Omental fat pad (tissue), 4 donors: ENCODE results near the gene ZNF764. TPM values are rescaled to one million over a fixed set of nuclear protein-coding genes. Genes with fewer than 3 reads are reported as not detected.
A peak's percentile ranks its signal among the peaks of the same experiment; 100 is the strongest.
"Not testable (repeated sequence)": the region's sequence is repeated elsewhere in the genome, so short reads cannot be mapped to it uniquely, and the experiment has no call there.

Source experiments
- ATAC-seq: fragments of 150-250 bp; one replicate; pipeline ENCODE4 v1.9.1; 2016; ENCODE audit warnings: mild to moderate bottlenecking, moderate library complexity; ENCODE audit not compliant: low FRiP score
- DNase-seq: peaks from one replicate; pipeline ENCODE4 v3.0.0-alpha.2; 2019; ENCODE audit warnings: low spot score
- CTCF ChIP-seq, 3 donors: fragments of 450-650 bp; IDR thresholded peaks; one replicate each; pipeline ENCODE4 v1.5.1; 2016 to 2017; ENCODE audit warnings: antibody characterized with exemption in 3 of 3, mild to moderate bottlenecking in 3 of 3, moderate library complexity in 2 of 3
- total RNA-seq, 4 donors: library from RNA; depleted of rRNA; stranded (reverse); fragments of >200 nt; gene quantifications; one replicate each; pipeline ENCODE4 v1.1.0, GENCODE V29; 2016

Gene ZNF764
- total RNA-seq, 4 donors from 2014 or later, result 4.5 to 15.9 (median 10.1) TPM

DNA sequence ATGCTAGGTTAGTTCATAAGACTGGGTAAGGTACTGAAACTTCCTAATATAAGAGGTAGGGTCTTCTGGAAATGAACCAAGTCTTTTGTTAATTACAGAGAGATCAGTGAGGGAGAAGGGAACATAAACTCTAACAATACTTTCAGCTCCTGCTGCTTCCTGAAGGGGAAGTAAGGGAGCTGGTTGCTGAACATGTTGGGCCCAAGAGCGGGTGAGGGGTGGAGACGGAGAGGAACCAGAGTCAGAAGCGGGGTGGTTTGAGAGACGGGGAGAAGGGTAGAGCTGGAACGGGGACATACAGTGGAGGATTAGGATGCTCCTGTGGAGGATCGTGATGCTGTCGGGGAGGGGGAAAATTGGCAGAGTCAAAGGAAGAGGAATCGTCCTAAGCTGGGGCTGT lies 12.1 kb downstream of the ZNF764 start:
- no peak for ATAC-seq
- no peak for DNase-seq
- TF ChIP-seq CTCF (IDR thresholded peaks at IDR 0.05), result no peak

DNA sequence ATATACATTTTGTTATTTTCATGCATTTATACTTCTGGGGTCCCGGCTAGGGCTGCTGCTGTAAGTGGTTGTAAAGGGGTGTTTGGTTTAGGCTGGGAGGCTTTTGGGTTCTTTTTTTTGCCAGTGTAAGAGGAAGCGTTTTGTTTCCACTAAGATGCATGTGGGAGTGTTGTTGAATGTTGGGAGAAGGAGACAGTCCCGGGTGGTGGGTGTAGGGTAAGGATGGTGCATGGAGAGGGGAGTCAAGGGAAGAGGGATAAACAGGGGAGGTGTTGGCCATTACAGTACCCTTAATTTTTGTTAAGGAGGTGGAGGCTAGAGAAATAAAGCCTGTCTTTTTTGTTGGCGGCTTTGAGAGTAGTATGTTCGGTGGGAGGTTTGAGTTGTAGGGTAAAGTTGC lies 15.1 kb downstream of the ZNF764 start:
- DNase-seq (no peak), ATAC-seq (no peak)
- no peak for TF ChIP-seq CTCF (IDR thresholded peaks at IDR 0.05)

GRCh38 chr16:30541502-30542329 lies 16.5 kb downstream of the ZNF764 start:
- DNase-seq, result no peak
- no peak for TF ChIP-seq CTCF (IDR thresholded peaks at IDR 0.05)
- peak; percentile 59 for ATAC-seq

GRCh38 chr16:30540916-30541464 lies 17.2 kb downstream of the ZNF764 start:
- ATAC-seq, DNase-seq: not testable (repeated sequence)

DNA sequence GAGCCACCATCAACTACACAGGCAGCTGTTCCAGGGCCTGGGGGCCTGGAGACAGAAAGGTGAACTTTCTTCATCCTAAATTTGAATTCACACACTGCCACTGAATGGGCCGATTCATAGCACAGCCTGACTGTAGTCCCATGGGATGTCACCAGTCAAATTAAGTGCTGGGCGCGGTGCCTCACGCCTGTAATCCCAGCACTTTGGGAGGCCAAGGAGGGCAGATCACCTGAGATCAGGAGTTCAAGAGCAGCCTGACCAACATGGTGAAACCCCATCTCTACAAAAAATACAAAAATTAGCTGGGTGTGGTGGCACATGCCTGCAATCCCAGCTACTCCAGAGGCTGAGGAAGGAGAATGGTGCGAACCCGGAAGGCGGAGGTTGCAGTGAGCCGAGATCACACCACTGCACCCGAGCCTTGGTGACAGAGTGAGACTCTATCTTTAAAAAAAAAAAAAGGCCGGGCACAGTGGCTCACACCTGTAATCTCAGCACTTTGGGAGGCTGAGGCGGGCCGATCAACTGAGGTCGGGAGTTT lies 18.1 kb downstream of the ZNF764 start:
- not testable (repeated sequence) for DNase-seq, ATAC-seq

- no peak for ATAC-seq
- no peak for DNase-seq
- TF ChIP-seq CTCF (IDR thresholded peaks at IDR 0.05), result no peak
These were observed 18.9 kb downstream of the ZNF764 start for GRCh38 chr16:30539000-30539964.

DNA sequence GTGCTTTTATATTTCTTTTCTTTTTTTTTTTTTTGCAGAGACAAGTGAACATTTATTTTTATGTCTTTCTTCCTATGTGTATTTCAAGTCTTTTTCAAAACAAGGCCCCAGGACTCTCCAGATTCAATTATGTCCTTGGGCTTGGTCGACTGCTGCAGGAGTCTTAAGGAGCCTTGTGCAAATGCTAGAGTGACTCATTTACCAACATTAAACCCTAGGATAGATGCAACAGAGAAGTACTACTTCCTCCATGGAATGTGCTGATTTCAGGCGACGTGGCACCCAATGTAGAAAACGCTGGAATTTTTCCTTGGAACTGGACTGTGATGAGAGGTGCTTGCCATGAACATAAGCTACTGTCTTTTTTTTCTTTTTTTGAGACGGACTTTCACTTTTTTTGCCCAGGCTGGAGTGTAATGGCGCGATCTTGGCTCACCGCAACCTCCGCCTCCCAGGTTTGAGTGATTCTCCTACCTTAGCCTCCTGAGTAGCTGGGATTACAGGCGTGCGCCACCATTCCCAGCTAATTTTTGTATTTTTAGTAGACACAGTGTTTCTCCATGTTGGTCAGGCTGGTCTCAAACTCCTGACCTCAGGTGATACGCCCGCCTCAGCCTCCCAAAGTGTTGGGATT lies 21.7 kb downstream of the ZNF764 start:
- ATAC-seq, result not testable (repeated sequence)

GRCh38 chr16:30535777-30536190 lies 22.4 kb downstream of the ZNF764 start:
- no peak for TF ChIP-seq CTCF (IDR thresholded peaks at IDR 0.05)
- ATAC-seq (peak; percentile 80), DNase-seq (no peak)

More for the DNA sequence above, 21.7 kb downstream of the ZNF764 start:
- DNase-seq, result not testable (repeated sequence)
